Non-pigmented ciliary epithelial cell (primary cell): ENCODE results near the gene GJA3.
"Not testable (repeated sequence)": the region's sequence is repeated elsewhere in the genome, so short reads cannot be mapped to it uniquely, and the experiment has no call there.

Experiments
- DNase-seq: peaks from one replicate; pipeline ENCODE4 v3.0.0-alpha.2; 2010; ENCODE audit warnings: low read depth

GJA3 gene

GRCh38 chr13:20182231-20182846 lies 21.5 kb upstream of the GJA3 start:
- DNase-seq, result peak; percentile 38

GRCh38 chr13:20181188-20181587 lies 20.3 kb upstream of the GJA3 start:
- no peak for DNase-seq

- no peak for DNase-seq
Measured at GRCh38 chr13:20178156-20178555, 17.3 kb upstream of the GJA3 start.

GRCh38 chr13:20177049-20177831 lies 16.4 kb upstream of the GJA3 start:
- DNase-seq, result no peak

- DNase-seq, result no peak
Measured at GRCh38 chr13:20175907-20176652, 15.2 kb upstream of the GJA3 start.

- no peak for DNase-seq
Measured at GRCh38 chr13:20175406-20175794, 14.5 kb upstream of the GJA3 start.

- DNase-seq, result peak; percentile 61
Measured at GRCh38 chr13:20174656-20175405, 14.0 kb upstream of the GJA3 start.

GRCh38 chr13:20173116-20173746 lies 12.4 kb upstream of the GJA3 start:
- DNase-seq, result no peak

- no peak for DNase-seq
Measured at GRCh38 chr13:20171364-20171763, 10.5 kb upstream of the GJA3 start.

GRCh38 chr13:20170921-20171320 lies 10.1 kb upstream of the GJA3 start:
- no peak for DNase-seq

- DNase-seq, result no peak
Measured at GRCh38 chr13:20168396-20168795, 7.5 kb upstream of the GJA3 start.

GRCh38 chr13:20165417-20166257 lies 4.8 kb upstream of the GJA3 start:
- no peak for DNase-seq

GRCh38 chr13:20161951-20162300 lies 1.1 kb upstream of the GJA3 start:
- no peak for DNase-seq

- DNase-seq, result no peak
Measured at GRCh38 chr13:20161275-20161950, 561 bp upstream of the GJA3 start.

- DNase-seq, result no peak
Measured at GRCh38 chr13:20159646-20160305, 1.1 kb downstream of the GJA3 start.

- DNase-seq, result no peak
Measured at GRCh38 chr13:20157151-20157796, 3.6 kb downstream of the GJA3 start.

GRCh38 chr13:20156702-20157101 lies 4.2 kb downstream of the GJA3 start:
- DNase-seq, result no peak

GRCh38 chr13:20153290-20153689 lies 7.6 kb downstream of the GJA3 start:
- not testable (repeated sequence) for DNase-seq

GRCh38 chr13:20151612-20152011 lies 9.2 kb downstream of the GJA3 start:
- DNase-seq, result no peak
